ENCODE results near the gene SCYL1.
"Not testable (repeated sequence)": the region's sequence is repeated elsewhere in the genome, so short reads cannot be mapped to it uniquely, and the experiment has no call there.

The SCYL1 gene

GRCh38 chr11:65555693-65556231 is 30.9 kb downstream of the SCYL1 start:
- DNase-seq = no peak

GRCh38 chr11:65556470-65557279 is 31.8 kb downstream of the SCYL1 start:
- DNase-seq = no peak

- peak; percentile 59 for DNase-seq
These were observed 32.6 kb downstream of the SCYL1 start for GRCh38 chr11:65557280-65558001.

- peak; percentile 86 for DNase-seq
These were observed 33.4 kb downstream of the SCYL1 start, which contains the start of gene LTBP3 for GRCh38 chr11:65558002-65558929. LTBP3 (minus strand) TSS chr11:65558359; CDS start chr11:65557959, 400 bp downstream.

- DNase-seq = peak; percentile 74
These were observed 34.1 kb downstream of the SCYL1 start for GRCh38 chr11:65558930-65559509.

GRCh38 chr11:65559535-65559934 is 34.7 kb downstream of the SCYL1 start:
- peak; percentile 55 for DNase-seq

- peak; percentile 87 for DNase-seq
These were observed 35.2 kb downstream of the SCYL1 start for GRCh38 chr11:65559951-65560537.

- DNase-seq = peak; percentile 69
These were observed 35.9 kb downstream of the SCYL1 start for GRCh38 chr11:65560555-65561418.

- DNase-seq = no peak
These were observed 37.1 kb downstream of the SCYL1 start for GRCh38 chr11:65562020-65562419.

- no peak for DNase-seq
These were observed 37.9 kb downstream of the SCYL1 start for GRCh38 chr11:65562788-65563187.

- no peak for DNase-seq
These were observed 38.7 kb downstream of the SCYL1 start for GRCh38 chr11:65563601-65564000.

- not testable (repeated sequence) for DNase-seq
These were observed 40.1 kb downstream of the SCYL1 start for GRCh38 chr11:65564879-65565559.

- no peak for DNase-seq
These were observed 41.0 kb downstream of the SCYL1 start for GRCh38 chr11:65565624-65566453.

GRCh38 chr11:65569164-65569972 is 44.5 kb downstream of the SCYL1 start:
- DNase-seq = no peak

GRCh38 chr11:65569973-65570918 is 45.4 kb downstream of the SCYL1 start, which contains the start of gene ZNRD2:
ZNRD2 (plus strand) TSS chr11:65570477; CDS start chr11:65570492, 15 bp downstream.
- DNase-seq = peak; percentile 99

GRCh38 chr11:65571420-65571819 is 46.5 kb downstream of the SCYL1 start:
- no peak for DNase-seq

GRCh38 chr11:65571940-65572339 is 47.1 kb downstream of the SCYL1 start:
- DNase-seq = peak; percentile 76
